T-helper 2 cell (primary cell): ENCODE data around the gene WDR20.
"Not testable (repeated sequence)": the region's sequence is repeated elsewhere in the genome, so short reads cannot be mapped to it uniquely, and the experiment has no call there.

Source experiments
- DNase-seq, 5 experiments: peaks; one replicate each; pipeline versions ENCODE4 v3.0.0 to v3.0.0-alpha.2; 2012 to 2022

WDR20 gene

GRCh38 chr14:102243795-102244194 lies 104.1 kb downstream of the WDR20 start:
- not testable (repeated sequence) for DNase-seq

DNA sequence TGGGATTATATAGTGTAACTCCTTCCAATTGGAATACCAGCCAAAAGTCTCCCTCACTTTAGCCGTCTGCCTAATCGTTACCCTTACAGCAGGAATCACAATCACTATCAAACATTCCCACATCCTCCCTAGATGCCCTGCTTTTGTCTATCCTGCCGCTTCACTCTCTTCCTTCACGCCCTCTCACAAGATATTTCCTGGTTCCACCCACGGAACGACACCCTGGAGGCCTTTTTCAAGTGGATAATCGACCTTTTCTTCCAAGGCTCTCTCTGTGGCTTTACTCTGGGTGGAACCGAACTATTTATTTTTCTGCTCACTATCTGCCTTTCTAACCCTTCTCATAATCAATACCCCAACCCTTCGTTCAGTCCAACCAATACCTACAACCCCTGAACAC lies 106.4 kb downstream of the WDR20 start:
- no peak for DNase-seq

- DNase-seq: no peak
Measured at GRCh38 chr14:102248121-102248520, 108.4 kb downstream of the WDR20 start.

GRCh38 chr14:102249041-102249440 lies 109.3 kb downstream of the WDR20 start:
- DNase-seq: no peak

- no peak for DNase-seq
Measured at GRCh38 chr14:102249981-102250380, 110.3 kb downstream of the WDR20 start.

- no peak for DNase-seq
Measured at GRCh38 chr14:102250636-102251035, 110.9 kb downstream of the WDR20 start.

- no peak for DNase-seq
Measured at GRCh38 chr14:102251161-102251560, 111.5 kb downstream of the WDR20 start.

- no peak for DNase-seq
Measured at GRCh38 chr14:102252834-102253801, 113.4 kb downstream of the WDR20 start.

DNA sequence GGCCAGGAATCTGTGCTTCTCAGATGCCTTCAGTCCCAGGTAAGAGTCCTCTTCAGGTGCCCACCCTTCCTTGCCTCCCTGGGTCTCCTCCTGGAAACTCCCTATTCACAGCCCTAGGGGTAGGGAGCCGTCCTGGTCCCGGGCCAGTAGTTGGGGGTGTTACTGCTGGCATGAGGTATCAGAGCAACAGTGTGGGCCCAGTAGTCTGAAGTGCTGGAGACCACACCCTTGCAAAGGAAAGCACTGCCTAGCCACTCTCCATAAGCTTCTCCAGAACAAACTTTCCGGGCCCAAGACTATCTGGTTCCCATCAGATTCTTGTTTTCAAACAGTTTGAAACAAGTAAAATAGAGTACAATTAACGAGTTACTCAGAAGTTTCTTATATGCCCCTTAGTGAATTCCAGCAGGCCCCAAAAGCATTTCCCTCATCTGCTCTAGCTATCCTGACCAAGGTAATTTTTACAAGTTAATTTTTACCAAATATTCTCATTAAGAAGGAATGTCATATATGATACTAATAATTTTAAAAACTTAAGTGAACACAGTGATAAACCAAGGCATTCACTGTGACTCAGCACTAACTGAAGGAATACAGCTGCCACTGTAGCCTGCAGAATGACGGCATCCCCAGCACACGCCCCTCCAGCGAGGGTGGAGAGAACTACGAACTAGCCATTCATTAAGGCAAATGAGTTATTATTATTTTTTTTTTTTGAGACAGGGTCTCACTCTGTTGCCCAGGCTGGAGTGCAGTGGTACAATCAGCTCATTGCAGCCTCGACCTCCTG lies 115.9 kb downstream of the WDR20 start:
- no peak for DNase-seq

GRCh38 chr14:102256716-102257115 lies 117.0 kb downstream of the WDR20 start:
- DNase-seq: no peak

GRCh38 chr14:102258136-102258535 lies 118.4 kb downstream of the WDR20 start:
- DNase-seq: no peak
